H4 (cell line): ENCODE results near the gene ERBB4. TPM values are rescaled to one million over a fixed set of nuclear protein-coding genes. Genes with fewer than 3 reads are reported as not detected.
"Not testable (repeated sequence)": the region's sequence is repeated elsewhere in the genome, so short reads cannot be mapped to it uniquely, and the experiment has no call there.

Source experiments
- DNase-seq: peaks from one replicate; pipeline ENCODE4 v3.0.0-alpha.2; 2015; ENCODE audit warnings: low spot score
- total RNA-seq: library from RNA; depleted of rRNA; stranded (reverse); fragments of >200 nt; shearing (Covaris generic); gene quantifications from 2 replicates; pipeline ENCODE4 v1.2.3, GENCODE V29; 2014

Gene ERBB4
- total RNA-seq, 1 experiment from 2014 or later: 0.33 TPM

GRCh38 chr2:212226114-212226513 lies 312.5 kb downstream of the ERBB4 start:
- DNase-seq: no peak

- DNase-seq: no peak
Observed at GRCh38 chr2:212223696-212224095, 314.9 kb downstream of the ERBB4 start.

GRCh38 chr2:212213191-212213590 lies 325.4 kb downstream of the ERBB4 start:
- no peak for DNase-seq

- no peak for DNase-seq
Observed at GRCh38 chr2:212208467-212208866, 330.1 kb downstream of the ERBB4 start.

DNA sequence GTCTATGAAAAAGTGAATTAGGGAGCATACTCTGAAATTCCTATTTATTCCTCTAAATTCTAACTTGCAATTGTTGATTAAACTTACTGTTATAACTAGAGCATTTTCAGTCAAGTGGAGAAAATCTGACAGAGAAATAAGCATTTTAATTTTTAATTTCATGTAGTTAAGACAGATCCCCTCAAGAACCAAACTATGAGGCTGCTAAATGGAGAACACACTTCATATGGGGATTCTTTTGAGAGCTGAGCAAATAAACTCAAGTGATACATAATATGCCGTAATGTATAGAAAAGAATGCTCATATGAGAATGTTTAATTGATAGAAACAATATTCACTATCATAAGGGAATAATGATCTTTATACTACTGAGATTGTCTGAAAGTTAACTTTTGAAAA lies 340.8 kb downstream of the ERBB4 start:
- DNase-seq: no peak

DNA sequence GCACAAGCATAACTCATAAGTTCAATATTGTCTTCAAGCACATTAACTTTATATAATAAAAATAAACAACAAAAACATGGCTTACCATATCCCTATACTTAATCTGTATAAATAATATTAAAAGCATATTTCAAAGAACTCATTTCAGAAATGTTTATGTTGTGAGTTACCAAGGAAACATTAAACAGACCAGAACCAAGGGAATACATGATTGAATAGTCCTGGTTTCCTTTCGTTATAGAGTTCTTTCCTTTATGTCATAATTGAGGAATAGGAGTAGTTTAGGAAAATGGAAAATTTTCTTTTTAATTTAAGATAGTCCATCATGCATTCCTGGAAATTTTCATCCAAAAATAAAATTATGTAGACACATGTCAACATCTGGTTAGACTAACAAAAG lies 343.0 kb downstream of the ERBB4 start:
- no peak for DNase-seq

GRCh38 chr2:212194396-212194795 lies 344.2 kb downstream of the ERBB4 start:
- DNase-seq: no peak

DNA sequence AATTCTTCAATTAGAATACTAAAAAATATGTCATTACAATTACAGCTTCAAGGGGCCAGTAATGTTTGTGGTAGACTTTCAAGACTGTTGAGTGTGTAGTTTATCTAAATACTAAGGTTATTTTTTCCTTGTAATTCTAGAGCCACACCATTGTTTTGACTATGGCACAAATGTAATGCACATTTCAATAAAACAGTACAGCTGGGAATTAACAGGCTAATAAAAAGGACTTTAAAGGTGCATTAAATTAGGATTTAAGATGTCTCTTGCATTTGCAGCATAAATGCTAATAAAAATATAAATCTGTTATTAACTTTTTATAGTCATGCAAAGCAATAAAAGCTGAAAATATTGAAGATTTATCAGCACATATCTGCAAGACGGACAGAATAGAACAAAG lies 344.8 kb downstream of the ERBB4 start:
- DNase-seq: no peak

DNA sequence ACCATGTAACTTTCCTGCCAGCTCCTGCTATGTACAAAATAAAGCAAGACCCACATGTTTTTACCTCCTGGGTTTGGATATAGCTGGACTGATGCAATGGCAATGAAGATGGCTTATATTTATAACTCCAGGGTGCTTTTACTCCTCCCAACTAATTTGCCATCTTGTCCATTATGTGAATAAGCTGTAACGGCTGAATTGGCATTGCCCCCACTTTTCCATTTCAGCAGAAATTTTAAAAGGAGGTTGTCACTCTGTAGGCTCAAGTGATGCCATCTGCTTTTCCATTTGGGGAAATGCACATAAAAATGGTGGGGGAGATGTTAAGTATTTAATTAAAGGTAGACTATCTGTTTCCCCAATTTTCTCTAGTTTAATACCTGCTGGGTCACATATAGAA lies 345.5 kb downstream of the ERBB4 start:
- DNase-seq: no peak

DNA sequence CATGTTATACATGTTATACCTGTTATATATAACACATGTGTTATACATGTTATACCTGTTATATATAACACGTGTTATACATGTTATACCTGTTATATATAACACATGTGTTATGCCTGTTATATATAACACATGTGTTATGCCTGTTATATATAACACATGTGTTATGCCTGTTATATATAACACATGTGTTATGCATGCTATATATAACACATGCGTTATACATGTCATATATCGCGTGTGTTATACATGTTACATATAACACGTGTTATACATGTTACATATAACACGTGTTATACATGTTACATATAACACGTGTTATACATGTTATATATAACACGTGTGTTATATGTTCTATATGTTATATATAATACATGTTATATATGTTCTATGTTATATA lies 347.2 kb downstream of the ERBB4 start:
- DNase-seq: not testable (repeated sequence)

DNA sequence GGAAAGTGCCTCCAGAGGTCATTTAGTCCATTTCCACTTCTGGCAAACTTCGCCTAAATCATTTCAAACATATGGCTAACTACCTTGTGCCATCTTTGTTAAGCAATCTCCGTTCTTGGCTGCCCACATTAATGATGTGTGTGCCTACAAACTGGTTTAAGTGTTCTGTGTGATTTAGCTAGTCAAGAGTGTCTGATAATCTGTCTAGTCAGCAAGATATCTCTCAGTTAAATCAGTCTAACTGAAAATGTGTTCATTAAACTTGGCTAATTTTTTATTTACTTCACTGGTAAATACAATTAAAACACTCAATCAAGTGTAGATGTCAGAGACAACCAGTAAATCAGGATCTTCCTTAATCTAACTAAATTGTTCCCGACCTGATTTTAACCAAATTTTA lies 352.4 kb downstream of the ERBB4 start:
- no peak for DNase-seq

GRCh38 chr2:212181646-212182045 lies 357.0 kb downstream of the ERBB4 start:
- no peak for DNase-seq

- no peak for DNase-seq
Observed at GRCh38 chr2:212180408-212181083, 358.1 kb downstream of the ERBB4 start.

DNA sequence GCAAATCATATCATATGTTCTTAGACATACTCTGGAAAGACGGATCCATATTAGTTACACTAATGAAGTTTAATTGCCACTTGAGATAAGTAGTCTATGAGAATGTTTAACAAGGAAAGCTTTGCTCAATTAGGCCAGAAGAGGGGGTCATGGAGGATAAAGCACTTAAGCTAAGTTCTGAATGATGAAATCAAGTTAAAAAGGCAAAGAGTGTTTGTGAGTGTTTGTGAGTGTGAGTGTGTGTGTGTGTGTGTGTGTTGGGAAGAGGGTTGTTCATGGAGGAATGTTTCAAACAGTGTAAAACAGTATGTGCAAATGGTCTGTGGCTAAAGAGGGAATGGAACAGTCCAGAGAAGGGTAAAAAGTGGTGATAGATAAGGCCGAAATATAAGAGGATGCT lies 360.9 kb downstream of the ERBB4 start:
- DNase-seq: peak; percentile 10

- DNase-seq: peak; percentile 11
Observed at GRCh38 chr2:212176151-212176550, 362.5 kb downstream of the ERBB4 start.

- DNase-seq: no peak
Observed at GRCh38 chr2:212173756-212174510, 364.7 kb downstream of the ERBB4 start.

- no peak for DNase-seq
Observed at GRCh38 chr2:212173331-212173730, 365.3 kb downstream of the ERBB4 start.

DNA sequence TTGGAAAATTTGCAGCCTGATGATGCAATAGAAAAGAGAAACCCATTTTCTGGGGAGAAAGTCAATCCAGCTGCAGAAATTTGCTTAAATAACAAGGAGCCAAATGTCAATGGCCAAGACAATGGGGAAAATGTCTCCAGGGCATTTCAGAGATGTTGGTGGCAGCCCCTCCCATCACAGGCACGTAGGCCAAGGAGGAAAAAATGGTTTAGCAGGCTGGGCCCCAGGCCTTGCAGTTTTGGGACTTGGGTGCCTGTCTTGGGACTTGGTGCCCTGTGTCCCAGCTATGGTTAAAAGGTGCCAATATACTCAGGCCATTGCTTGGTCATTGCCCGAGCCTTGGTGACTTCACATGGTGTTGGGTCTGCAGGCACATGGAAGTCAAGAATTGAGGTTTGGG lies 368.2 kb downstream of the ERBB4 start:
- DNase-seq: no peak

- no peak for DNase-seq
Observed at GRCh38 chr2:212158081-212158480, 380.5 kb downstream of the ERBB4 start.

GRCh38 chr2:212157012-212157411 lies 381.6 kb downstream of the ERBB4 start:
- no peak for DNase-seq

DNA sequence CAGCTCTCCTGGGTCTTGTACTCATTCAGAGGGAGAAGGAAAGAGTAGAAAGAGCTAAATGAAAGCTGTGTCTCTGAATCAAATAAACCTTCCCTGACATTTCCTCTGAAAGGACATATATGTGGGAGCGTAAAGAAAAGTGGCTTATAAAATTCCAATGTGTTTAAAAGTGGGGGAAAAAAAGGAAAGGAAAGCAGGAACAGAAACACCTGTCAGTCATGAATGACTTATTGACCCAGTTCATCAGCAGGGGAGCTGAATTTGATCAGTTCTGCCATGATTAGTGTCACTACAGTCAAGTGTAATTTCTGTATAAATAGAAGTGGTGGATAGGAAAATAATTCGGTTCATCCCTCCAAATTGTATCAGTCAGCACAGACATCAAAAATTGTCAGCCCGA lies 382.5 kb downstream of the ERBB4 start:
- DNase-seq: no peak

DNA sequence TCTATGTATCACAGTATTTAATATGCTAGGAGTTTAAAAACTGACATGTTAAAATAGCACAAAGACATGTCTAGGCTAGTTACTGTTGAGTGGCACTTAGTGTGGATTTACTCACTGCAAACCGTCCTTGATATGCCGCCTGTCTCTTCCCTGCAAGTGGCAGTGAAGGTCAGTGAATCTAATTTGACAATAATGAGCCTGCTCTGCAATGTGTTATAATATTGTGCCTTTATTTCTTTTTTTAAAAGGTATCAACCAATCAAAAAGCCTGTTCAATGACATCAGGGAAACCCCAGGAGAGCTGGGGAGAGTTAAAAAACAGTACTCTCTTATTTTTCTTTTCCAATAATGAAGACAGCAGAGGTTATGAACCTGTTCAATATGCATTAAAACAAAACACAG lies 384.1 kb downstream of the ERBB4 start:
- no peak for DNase-seq

- DNase-seq: no peak
Observed at GRCh38 chr2:212153923-212154322, 384.7 kb downstream of the ERBB4 start.
